ENCODE measurements around the gene KIRREL1. TPM values are rescaled to one million over a fixed set of nuclear protein-coding genes. Genes with fewer than 3 reads are reported as not detected.

The KIRREL1 gene
- total RNA-seq, 1 donor from 2014 or later, result not detected

DNA sequence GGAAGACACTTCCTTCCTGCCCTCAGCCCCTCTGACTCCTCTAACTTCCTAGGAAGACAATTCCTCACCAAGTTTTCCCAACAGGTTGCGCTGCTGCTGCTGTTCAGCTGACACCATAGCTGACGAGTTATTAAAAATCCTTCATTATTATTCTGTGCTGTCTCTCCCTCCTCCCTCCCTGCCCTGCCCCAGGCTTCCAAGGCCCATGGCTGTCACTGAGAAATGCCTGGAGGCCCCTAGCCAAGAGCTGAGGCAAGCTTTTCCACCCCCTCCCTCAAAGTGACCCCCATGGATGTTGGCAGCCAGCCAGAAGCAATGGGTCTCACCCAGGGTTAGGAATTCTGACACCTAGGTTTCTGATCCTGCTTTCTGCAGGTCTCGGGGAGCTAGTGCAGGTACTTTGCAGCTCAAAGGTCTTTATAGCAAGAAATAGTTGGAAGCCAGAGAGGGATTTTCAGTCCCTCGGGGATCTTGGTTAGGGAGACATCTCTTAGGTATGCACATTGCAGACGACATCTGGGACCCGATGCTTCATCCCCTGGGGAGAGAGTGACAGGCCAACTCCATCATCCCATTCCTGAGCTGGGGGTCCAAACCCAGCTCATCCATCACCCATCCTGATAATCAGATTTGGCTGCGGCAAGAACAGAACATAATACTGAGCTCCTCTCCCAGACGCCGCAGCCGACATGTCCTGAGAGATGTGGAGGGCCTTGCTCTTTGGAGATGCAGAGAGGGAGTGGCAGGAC is 65.0 kb downstream of the KIRREL1 start:
- POLR2A ChIA-PET, result no interaction called here
- CTCF ChIA-PET, result no interaction called here

DNA sequence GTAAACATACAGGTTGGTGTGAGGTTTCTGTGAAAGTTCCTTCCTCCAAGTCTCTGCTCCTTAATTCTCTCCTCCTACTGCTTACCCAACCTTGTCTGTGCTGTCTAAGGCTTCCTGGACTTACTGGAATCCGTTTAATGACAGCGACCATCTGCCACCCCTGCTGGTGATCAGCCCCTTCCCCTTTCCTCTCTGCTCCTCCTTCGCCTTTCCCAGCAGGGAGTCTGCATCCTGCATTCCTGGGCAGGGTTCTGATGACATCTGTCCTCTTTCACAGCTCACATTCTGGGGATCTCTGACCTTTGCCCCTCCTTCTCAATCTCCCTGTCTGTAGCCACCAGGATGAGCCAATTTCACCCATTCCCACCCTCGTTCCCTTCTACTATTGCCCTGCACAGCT is 66.5 kb downstream of the KIRREL1 start:
- intact Hi-C loops (cut with micrococcal nuclease), result no loop called here
- CTCF ChIA-PET, result no interaction called here
- H3K4me3 Mint-ChIP-seq, result no peak overlapping the region
- peaks cover 7% of the 10 kb centered on the region for H3K4me1 Mint-ChIP-seq
- no peak overlapping the region for H3K27ac Mint-ChIP-seq
- POLR2A ChIA-PET, result no interaction called here
- H3K9me3 Mint-ChIP-seq, result no peaks in the 10 kb centered on the region
- H3K36me3 Mint-ChIP-seq (ENCODE audit: low read depth), result no peaks in the 10 kb centered on the region
- DNase-seq (no peak), ATAC-seq (ENCODE audit: low read depth) (no peak)
- TF ChIP-seq, protein P1, sequence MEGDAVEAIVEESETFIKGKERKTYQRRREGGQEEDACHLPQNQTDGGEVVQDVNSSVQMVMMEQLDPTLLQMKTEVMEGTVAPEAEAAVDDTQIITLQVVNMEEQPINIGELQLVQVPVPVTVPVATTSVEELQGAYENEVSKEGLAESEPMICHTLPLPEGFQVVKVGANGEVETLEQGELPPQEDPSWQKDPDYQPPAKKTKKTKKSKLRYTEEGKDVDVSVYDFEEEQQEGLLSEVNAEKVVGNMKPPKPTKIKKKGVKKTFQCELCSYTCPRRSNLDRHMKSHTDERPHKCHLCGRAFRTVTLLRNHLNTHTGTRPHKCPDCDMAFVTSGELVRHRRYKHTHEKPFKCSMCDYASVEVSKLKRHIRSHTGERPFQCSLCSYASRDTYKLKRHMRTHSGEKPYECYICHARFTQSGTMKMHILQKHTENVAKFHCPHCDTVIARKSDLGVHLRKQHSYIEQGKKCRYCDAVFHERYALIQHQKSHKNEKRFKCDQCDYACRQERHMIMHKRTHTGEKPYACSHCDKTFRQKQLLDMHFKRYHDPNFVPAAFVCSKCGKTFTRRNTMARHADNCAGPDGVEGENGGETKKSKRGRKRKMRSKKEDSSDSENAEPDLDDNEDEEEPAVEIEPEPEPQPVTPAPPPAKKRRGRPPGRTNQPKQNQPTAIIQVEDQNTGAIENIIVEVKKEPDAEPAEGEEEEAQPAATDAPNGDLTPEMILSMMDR (IDR thresholded peaks at IDR 0.05), result no peak
- peaks cover 23% of the 10 kb centered on the region for H3K27me3 Mint-ChIP-seq

More for the DNA sequence above, 65.0 kb downstream of the KIRREL1 start:
- Mint-ChIP-seq H3K4me1 (peaks cover 7% of the 10 kb centered on the region), H3K4me3 (no peak overlapping the region), H3K9me3 (no peaks in the 10 kb centered on the region), H3K27ac (no peak overlapping the region), H3K27me3 (peaks cover 22% of the 10 kb centered on the region), H3K36me3 (ENCODE audit: low read depth) (no peaks in the 10 kb centered on the region)
- TF ChIP-seq, protein P1 (IDR thresholded peaks at IDR 0.05), result no peak
- intact Hi-C loops (cut with micrococcal nuclease), result no loop called here
- DNase-seq (no peak), ATAC-seq (ENCODE audit: low read depth) (no peak)

DNA sequence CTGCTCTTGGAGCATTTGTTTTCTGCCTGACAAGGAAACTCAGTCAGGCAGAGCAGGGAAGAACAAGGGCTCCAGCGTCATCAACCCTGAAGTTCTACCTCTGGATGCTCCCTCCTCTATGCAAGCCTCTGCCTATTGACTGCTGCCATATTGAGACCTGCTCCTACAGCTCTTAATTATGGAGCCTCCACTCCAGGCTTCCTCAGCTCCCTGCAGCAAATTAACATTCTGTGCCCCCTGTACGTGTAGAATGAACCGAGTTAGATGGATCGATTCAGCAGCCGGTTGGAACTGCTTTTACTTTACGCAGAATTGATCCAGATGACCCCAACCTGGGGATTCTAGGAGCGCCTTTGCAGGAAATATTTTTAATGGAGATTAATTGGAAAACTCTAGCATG is 68.7 kb downstream of the KIRREL1 start:
- intact Hi-C loops (cut with micrococcal nuclease), result no loop called here
- ChIA-PET CTCF (no interaction called here), POLR2A (no interaction called here)
- Mint-ChIP-seq H3K27me3 (peaks cover 21% of the 10 kb centered on the region), H3K9me3 (no peaks in the 10 kb centered on the region), H3K4me1 (no peaks in the 10 kb centered on the region), H3K27ac (no peak overlapping the region), H3K36me3 (ENCODE audit: low read depth) (no peaks in the 10 kb centered on the region), H3K4me3 (no peak overlapping the region)
- DNase-seq (no peak), ATAC-seq (ENCODE audit: low read depth) (no peak)
- TF ChIP-seq, protein P1 (IDR thresholded peaks at IDR 0.05), result no peak

DNA sequence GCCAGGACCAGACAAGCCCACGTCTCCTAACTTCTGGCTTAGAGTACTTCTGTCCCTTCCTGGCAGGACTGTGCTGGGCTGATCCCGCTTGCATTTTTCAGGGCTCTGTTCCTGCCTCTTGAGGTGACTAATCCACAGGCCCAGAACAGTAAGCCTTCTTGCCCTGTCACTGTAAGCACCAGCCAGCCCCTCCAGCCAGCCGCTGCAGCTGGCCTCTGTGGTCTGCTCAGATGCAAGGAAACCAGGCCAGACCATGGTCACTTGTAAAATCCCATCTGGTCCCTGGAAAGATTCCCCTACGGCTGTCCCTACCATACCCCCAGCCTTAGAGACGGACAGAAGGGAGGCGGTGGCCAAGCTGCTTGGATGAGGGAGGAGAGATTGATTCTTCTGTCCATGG is 74.2 kb downstream of the KIRREL1 start:
- POLR2A ChIA-PET, result no interaction called here
- DNase-seq (no peak), ATAC-seq (ENCODE audit: low read depth) (no peak)
- Mint-ChIP-seq H3K27ac (no peak overlapping the region), H3K27me3 (peaks cover 9% of the 10 kb centered on the region), H3K4me1 (no peaks in the 10 kb centered on the region), H3K4me3 (no peak overlapping the region), H3K9me3 (no peaks in the 10 kb centered on the region), H3K36me3 (ENCODE audit: low read depth) (no peaks in the 10 kb centered on the region)
- TF ChIP-seq, protein P1 (IDR thresholded peaks at IDR 0.05), result no peak
- CTCF ChIA-PET, result no interaction called here
- intact Hi-C loops (cut with micrococcal nuclease), result no loop called here

DNA sequence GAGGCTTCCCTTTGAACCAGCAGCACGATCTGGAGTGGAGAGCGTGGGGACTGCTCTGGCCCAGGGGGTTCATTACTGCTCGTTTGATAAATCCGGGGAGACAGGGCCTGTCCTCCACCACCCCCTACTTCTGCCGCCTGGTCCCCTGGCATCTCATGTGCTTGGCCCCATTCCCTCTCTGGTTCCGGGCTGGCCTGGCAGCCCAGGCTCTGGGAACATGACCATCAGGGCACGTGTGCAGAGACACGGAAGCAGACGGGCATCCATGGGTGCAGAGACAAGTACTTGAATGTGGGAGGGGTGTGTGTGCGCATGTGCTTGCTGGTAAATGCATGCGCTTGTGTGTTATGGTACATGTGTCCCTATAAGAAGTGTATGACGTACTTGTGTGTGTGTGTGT is 75.5 kb downstream of the KIRREL1 start:
- H3K27ac Mint-ChIP-seq, result no peak overlapping the region
- H3K4me3 Mint-ChIP-seq, result no peak overlapping the region
- H3K27me3 Mint-ChIP-seq, result peaks cover 5% of the 10 kb centered on the region
- DNase-seq, result no peak
- H3K36me3 Mint-ChIP-seq (ENCODE audit: low read depth), result no peaks in the 10 kb centered on the region
- CTCF ChIA-PET, result interaction anchor here (0.7 kb wide), 1 partner anchor 450 kb away, joined by 3 read pairs; no protein-coding TSS in a partner anchor
- no peak for ATAC-seq (ENCODE audit: low read depth)
- POLR2A ChIA-PET, result no interaction called here
- H3K9me3 Mint-ChIP-seq, result no peaks in the 10 kb centered on the region
- intact Hi-C loops (cut with micrococcal nuclease), result no loop called here
- TF ChIP-seq, protein P1 (IDR thresholded peaks at IDR 0.05), result no peak
- no peaks in the 10 kb centered on the region for H3K4me1 Mint-ChIP-seq

Data from activated B cell treated with CpG ODN at 0.5 μM for 24 hours (primary cell).